HG03520 (cell line): ENCODE measurements around the gene TIAM2.
"Not testable (repeated sequence)": the region's sequence is repeated elsewhere in the genome, so short reads cannot be mapped to it uniquely, and the experiment has no call there.

Source experiments
- ATAC-seq: cut with Tn5 transposase; IDR thresholded peaks from one replicate; pipeline ENCODE4 v1.9.1; 2021; ENCODE audit warnings: mild to moderate bottlenecking, moderate library complexity; ENCODE audit not compliant: unreplicated experiment

TIAM2 gene

DNA sequence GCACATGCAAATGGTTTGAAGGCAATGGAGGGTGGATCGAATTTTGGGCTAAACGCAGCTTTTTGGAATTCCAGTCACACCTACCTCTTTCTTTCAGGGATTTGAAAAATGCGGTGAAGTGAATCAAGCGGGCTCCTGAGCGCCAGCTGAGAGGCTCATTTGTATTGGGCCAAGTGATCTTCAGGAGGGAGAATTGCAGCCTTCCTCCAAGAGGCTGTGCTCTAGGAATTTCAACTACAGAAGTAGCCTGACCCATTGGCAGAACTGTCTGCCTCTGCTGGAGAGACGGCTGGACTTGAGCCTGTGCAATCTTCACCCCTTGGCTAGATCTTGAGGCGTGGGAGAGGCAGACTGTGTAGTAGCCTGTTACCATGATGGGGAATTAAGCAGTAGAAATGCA lies 5.7 kb upstream of the TIAM2 start:
- ATAC-seq: no peak

DNA sequence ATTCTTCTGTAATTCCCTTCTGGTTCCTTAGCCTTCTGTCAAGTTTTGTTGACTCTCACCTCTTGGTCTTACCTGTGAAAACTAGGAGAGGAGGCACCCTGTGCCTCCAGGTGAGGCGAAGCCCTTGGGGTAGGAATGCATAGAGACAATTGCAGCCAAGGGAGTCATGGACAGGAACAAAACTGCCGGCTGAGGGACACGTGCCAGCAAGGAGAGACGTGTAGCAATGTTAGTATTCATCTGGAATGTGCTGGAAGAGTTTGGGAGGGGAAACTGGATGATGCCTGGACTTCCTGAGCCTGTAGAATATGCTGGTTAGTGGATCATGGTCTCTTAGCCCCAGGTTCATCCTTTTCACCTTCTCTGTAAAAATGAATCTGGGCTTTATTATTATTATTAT lies 3.9 kb upstream of the TIAM2 start:
- no peak for ATAC-seq

DNA sequence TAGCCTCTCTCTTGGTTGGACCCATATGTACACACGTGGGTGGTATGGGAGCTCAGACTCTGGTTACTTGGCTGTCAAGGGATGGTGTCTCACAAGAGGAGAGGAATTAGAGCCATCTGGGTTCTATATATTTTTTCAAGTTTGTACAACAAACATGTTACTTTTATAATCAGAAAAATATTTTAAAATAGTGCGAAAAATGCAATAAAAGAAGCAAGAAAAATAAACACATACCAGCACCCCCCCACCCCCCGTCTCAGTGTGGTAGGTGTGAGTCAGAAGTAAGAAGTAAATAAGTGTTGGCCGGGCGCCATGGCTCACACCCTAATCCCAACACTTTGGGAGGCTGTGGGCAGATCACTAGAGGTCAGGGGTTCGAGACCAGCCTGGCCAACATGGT lies 2.1 kb upstream of the TIAM2 start:
- ATAC-seq: no peak

DNA sequence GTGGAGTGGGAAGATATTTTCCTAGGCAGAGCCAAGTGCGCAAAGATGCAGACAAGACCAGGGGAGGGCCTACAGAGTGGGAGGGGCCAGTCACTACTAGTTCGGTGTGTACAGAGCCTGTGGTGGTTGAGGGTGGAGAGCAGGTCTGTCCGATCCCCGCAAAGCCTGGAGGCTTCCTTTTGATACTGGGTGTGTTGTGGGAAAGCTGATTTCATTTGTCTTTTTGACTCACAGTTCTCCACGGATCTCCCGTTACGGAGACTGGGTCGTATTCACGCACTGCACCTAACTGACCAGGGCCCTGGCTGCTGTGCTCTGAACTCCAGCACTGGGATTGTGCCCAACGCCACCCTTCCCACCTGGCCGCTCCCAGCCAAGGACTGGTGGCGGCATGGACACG lies 1.4 kb upstream of the TIAM2 start:
- ATAC-seq: no peak

DNA sequence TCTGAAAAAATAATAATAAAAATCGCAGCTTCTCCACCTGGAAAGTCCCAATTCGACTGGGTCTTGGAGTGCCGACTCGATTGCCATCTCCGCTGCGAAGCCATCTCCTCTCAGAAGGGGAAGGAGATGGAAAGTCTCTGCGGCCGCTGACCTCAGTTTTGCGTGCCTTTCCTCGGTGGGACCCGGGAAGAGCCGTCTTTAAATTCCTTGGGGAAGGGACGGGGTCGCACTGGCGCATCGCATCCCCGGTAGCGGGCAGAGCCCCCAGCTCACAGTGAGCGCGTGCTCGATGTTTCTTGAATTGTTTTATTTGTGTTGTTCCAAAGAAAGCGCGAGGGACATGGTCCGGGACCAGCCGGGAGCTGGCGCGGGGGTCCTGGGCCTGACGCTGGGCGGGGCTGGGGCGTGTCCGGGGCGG lies 270 bp upstream of the TIAM2 start:
- no peak for ATAC-seq

DNA sequence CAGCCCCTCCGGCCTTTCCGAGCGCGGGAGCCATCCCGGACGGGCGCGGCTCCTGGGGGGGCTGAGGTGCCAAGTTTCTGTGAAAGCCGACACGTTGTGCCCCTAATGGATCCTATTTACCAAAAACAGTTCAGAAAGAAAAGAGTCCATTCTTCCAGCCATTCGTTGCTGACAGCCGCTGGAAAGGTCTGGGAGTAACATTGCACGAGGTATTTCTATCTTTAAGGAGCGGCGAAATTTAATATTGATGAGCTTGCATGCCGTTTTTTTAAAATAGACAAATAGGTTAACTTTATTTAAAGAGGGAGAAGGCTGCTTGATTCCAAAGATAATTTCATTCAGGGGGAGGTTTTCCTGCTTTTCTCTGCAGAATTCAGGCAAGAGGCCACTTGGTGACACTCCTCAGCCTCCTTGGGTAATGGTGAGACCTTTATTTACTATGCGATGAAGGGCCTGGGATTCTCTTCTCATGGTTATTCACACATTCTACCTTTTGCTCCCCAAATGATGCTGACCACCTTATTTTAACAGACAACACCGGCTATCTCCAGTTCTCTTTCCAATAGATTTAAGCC lies 988 bp downstream of the TIAM2 start:
- no peak for ATAC-seq

DNA sequence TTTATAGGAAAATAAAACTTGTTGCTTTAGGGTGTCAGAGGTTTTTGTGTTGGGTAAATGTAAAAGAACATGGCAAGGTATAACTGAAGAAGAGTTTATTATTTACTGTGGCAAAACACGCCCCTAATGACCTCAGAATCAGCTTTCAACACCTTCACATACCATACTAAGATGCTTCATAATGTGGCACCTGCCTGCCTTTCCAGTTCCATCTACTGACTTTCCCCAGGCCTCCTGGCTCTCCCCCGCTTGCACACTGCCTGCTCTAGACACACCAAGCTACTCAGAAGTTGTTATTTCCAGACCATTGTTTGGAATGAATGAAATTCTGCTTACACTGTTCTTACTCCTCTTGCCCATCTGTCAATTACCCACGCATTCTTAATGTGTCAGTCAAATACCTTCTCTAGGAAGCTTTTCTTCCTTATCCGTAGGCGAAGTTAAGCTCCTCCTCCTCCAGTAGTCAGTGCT lies 1.8 kb downstream of the TIAM2 start:
- no peak for ATAC-seq

DNA sequence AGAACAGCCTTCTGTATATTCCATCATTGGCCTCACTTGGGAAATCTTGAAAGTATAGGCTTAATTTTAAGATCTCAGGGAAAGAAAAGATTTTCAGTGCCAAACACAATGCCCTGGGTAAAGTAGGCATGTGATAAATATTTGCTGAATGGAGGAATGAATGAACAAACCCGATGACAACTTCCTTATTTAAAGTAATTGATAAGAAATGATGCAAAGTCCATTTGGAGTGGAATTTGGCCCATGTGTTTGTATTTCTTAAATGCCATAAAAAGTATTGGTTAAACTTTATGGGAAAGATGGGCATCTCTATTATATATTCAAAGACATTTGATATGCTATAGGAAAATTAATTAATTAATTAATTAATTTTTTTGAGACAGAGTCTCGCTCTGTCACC lies 3.7 kb downstream of the TIAM2 start:
- ATAC-seq: no peak

DNA sequence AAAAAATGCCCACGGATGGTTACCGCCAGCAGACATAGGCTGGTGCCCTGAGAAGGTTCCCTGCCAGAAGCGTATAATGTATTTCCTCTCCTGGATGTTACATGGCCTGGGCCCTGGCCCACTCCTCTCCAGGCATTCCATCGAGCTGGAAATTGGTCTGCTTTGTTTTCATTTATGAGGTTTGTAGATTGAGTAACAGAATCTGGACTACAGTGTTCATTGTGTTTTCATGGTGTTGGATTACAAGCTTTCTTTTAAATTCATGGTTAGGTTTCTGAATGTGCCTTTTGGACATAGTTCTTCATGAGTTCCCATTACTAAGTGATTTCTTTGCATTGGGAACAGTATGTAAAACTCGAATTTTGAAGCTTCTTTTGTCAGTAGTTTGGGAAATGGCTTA lies 6.4 kb downstream of the TIAM2 start:
- ATAC-seq: no peak

DNA sequence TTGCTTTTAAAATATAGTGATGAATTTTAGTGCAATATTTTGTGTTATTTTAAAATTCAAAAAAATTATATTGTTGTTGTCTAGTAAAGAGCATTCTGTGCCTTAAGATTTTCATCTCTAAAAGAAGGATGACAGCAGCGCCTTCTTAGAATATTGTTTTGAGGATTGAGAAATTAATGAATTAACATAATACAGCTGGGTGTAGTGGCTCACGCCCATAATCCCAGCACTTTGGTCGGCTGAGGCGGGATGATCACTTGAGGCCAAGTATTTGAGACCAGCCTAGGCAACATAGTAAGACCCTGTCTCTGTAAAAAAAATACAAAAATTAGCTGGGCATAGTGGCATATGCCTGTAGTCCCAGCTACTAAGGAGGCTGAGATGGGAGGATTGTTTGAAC lies 6.8 kb downstream of the TIAM2 start:
- ATAC-seq: no peak

DNA sequence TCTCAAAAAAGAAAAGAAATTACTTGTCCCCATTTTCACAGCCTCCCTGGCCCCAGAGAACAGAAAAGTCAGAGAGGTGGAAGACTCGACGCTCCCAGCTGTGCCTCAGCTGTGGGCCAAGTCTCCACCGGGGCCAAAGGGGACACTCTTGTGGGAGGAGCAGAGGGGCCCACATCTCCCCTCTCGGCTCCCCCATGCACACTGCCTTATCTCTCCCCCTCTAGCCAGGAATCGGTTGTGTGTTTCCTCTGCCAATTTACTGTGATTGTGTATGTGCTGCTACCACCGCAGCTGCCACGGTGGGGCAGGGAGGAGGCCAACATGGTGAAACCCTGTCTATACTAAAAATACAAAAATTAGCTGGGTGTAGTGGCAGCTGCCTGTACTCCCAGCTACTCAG lies 8.4 kb downstream of the TIAM2 start:
- ATAC-seq: no peak

DNA sequence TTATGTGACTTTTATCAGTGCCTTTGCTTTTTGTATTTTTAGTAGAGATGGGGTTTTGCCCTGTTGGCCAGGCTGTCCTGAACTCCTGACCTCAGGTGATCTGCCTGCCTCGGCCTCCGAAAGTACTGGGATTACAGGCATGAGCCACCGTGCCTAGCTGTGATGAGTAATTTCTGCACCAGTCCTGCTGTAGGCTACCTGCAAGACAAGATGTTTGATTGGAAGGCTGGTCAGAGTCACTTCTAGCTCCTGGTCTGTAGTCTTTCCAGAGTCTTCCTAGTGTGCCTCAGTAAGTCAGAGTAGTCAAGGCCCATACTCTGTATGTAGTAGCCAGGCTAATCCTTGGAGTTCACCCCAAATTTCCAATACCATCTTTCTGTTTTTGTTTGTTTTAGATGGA lies 8.9 kb downstream of the TIAM2 start:
- ATAC-seq: no peak

DNA sequence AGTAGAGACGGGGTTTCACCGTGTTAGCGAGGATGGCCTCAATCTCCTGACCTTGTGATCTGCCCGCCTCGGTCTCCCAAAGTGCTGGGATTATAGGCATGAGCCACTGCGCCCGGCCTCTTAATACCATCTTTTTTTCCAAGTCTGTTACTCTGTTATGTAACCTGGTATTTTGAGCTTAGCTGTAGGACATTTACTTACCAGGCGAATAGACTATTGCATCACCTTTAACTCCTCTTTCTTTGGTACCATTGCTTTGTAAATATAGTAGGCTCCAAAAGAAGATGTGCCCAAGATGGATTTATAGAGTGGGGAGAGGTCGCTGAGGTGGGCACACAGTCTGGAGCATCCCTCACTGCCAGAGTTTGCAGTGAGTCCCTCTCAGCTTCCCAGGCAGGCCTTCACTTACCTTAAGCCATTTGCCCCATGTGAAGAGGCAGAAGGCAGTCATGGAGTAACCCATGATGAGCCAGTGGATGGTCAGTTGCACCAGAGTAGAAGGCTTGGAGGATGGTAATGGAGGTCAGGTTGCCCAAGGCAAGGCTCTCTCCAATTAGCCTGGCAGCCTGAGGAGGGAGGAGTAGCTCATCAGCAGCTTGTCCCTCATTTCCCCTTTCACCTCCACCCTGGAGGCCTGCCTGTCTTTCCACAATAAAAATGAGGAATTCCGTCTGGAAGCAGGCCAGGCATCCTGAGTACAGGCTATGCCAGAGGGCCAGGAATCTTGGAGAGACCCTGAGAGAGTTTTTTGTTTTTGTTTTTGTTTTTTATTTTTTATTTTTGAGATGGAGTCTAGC lies 9.7 kb downstream of the TIAM2 start:
- ATAC-seq: no peak

DNA sequence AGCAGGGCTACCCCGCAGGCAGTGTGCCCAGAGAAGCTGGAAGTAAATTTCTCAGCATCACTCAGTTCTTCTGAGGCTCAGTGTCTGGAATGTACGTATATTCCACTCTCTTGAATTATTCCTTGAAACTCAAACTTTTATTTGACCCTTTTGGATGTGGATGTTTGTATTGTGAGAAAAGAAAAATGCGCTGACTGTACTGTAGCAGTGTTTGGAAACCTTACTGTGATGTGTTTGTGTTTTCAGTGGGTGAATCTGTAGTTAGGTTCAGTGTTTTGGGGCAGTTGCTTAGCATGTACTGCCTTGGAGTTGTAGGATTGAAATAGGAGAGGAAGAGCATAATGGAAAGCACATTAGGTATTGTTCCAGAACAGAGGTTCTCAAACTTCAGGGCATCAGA lies 13.5 kb downstream of the TIAM2 start:
- no peak for ATAC-seq

DNA sequence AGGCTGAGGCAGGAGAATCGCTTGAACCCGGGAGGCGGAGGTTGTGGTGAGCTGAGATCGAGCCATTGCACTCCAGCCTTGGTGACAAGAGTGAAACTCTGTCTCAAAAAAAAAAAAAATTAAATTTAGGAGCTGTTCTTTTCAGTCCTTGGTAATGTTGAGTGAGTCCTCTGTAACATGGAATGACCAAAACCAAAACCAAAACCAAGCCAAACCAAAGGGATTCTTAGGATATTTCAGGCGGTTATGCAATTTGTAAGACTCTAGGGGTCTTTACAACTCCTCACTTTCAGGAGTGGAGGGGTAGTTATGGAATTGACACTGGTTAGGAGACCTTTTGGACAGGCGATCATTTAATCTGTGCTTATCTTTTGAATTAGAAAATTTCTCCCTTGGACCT lies 15.8 kb downstream of the TIAM2 start:
- ATAC-seq: no peak

DNA sequence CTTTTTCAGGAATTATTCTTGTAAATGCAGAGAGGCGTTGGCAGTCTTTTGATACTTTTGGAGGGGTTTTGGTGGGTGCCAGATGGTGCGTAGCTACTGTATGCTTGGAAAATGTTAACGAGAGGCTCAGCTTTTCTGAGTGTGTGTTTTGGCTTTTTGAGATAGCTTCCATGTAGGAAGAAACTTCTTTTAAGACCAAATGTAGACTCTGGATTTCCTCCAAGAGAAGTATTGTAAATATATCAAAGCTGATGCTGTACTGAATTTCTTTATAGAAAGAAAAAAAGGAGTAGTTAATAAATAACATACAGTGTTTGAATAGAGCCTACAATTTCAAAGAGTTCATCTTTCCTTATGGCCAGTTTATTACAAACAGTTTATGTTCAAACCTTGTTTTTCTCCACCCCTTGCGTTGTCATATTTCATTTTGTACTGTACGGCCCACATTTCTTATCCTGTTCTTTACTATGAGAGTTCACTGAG lies 16.7 kb downstream of the TIAM2 start:
- no peak for ATAC-seq

DNA sequence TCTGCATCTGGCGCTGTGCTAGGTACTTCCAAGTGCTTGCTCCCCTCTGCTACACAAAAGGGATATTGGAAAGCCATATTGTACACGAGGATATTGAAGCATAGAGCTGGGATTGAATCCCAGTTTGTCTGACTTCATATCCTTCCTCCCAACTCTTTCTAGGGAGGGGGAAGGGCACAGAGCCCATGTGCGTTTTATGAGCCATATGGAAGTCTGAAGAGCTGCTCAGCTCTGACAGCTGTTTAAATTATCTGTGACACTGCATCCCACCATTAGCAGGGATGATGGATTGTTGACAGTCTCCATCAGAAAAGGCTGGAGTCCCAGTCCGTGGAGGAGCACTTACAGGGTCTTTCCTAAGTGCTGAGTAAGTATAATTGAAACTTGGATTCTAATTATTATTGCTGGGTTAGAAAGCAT lies 18.4 kb downstream of the TIAM2 start:
- no peak for ATAC-seq

DNA sequence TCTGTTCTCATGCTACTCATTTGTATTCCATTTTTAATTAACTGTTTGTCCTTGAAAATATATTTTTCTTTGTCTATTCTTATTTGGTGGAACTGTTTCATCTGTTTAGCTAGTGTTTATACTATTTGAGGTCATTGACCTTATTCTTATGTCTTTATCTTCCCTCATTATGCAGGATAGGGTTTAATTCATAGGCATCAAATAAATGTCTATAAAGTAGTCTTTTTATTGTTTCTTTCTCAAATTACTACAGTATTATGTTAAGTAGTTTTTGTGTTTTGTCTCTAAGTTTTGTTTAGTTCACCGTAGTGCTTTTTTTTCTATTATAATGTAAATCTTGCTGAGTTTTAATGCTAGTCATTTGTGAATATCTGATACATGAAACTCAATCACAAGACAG lies 19.0 kb downstream of the TIAM2 start:
- no peak for ATAC-seq

DNA sequence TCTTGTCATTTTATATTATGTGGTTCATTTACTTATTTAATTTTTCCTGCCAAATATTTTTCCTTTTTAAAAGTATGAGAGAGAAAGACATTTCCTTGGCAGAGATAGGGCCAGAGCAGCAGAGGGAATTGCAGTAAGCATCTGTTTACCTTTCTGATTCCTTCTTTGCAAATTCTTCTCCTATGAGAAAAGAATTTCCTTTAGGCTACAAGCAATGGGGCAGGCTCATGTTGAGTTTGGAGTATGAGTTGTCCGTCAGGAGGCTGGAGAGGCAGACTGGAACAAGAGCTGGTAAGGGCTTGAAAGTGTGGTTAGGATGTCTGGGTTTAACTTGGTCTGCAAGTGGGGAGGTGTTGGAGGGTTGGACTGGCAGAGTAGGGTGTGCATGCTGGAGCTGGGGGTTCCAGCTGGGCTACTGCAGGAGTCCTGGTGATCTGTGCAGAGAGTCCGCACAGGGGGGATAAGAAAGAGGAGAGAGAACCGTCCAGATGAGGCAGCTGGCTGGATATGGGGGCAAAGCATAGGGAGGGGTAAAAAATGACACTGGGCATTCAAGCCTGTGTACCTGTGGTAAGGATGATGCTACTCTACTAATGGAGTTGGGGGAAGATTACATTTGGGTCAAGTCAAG lies 19.7 kb downstream of the TIAM2 start:
- no peak for ATAC-seq

DNA sequence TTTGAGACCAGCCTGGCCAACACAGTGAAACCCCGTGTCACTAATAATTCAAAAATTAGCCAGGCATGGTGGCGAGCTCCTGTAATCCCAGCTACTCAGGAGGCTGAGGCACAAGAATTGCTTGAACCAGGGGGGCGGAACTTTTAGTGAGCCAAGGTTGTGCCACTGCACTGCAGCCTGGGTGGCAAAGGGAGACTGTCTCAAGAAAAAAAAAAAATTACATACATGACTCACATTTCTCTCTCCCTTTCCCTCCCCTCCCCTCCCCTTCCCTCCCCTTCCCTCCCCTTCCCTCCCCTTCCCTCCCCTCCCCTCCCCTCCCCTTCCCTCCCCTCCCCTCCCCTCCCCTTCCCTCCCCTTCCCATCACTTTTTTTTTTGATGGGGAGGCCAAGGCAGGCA lies 23.3 kb downstream of the TIAM2 start:
- ATAC-seq: not testable (repeated sequence)

DNA sequence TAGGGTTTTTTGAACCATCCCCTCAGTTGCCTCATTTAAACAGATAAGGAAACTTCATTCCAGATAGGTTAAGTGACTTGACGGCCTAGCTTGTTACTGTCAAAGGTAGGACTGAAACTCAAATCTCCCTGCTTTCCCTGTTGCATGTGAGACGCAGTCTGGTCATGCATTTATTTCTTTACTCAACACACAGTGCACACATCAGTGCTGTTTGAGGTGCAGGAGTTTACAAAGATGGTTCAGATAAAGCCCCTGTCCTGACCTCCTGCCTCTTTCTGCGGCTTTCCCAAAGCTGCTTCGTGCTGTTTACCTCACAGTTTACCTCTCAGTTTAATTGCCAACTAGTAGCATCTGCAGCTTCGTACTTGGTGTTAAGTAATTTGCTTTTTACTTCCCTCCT lies 26.6 kb downstream of the TIAM2 start:
- ATAC-seq: no peak

DNA sequence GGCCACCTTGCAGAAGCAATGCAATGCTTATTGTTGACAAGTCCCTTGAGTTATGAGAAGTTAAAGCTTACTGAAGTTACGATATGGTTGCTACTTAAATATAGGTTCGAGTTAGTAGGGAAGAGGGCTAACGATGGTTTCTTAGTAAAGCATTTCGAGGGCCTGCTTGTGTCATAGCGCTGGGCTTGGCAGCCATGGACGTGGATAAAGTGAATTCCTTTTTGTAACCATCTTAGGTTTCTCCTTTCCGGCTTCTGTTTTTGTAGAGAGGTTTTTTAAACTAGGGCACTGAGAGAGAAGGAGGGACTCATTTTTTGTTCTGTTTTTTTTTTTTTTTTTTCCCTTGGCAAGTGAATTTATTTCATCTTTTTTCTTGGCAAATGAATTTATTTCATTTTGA lies 27.6 kb downstream of the TIAM2 start:
- no peak for ATAC-seq
